HG03558 (cell line): ENCODE data around the gene CEP85L.
A peak's percentile ranks its signal among the peaks of the same experiment; 100 is the strongest.

ENCODE experiments used
- ATAC-seq: cut with Tn5 transposase; IDR thresholded peaks from one replicate; pipeline ENCODE4 v1.9.1; 2021; ENCODE audit warnings: moderate number of reproducible peaks; ENCODE audit not compliant: unreplicated experiment; ENCODE audit errors: extremely low read depth

Gene CEP85L

DNA sequence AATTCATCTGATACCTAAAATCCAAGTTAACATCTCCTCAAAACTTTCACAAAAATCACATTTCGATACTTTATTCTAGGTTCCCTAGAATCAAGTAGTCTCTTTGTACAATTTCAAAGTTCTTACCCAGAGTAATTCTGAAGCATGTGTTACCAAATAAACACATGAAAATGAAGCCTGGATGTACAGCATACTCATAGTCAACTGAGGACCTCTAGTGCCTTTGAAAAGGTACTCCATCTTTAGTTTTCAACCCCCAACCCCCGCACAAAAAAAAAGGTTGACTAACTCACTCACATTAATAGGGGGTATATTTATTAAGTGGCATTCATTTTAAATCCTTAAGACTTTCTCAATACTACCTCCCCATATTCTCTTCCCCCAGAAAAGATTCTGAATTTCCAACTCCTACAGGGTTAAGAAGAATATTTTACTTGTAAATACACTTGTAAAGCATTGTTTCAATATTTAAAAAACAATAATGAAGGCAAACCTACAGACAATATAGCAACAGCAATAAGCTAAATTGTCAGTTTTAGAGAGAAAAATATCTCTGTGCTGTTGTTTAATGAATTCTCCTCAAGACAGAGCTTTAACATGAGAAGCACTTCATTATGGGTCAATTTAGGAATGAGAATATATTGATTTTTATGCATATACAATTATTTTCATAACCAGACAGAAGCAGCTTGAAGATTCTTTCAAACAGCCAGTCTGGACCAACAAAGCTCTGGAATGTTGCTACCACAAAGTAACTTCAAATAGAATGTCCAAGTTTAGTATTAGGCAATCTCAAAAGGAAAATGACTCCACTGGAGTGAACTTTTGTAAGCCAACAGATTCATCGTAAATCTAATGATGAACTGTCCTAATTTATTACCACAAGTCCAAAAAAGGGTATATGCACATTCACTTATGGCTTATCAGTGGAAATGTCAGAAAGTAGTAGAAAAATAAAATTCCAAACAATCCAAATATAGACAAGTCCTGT, 100.0 kb downstream of the CEP85L start:
- ATAC-seq = peak; percentile 70

DNA sequence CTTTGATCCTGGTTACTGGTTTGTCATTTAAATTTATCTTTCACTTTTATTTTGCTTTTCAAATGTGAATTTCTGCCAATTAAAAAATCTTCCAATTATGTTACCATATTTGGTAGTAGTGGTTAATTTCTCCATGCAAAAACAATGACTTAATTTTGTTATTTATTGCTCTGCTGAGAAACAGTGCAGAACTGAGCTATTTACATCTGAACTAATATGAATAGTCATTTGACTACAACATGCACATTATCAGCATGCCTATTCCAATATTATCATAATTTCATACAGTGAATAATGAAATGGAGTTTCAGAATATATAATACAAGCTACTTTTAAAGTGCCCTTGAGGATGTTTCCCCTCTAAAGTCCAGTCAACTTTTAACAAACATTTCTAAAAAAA, 102.8 kb downstream of the CEP85L start:
- ATAC-seq = no peak

DNA sequence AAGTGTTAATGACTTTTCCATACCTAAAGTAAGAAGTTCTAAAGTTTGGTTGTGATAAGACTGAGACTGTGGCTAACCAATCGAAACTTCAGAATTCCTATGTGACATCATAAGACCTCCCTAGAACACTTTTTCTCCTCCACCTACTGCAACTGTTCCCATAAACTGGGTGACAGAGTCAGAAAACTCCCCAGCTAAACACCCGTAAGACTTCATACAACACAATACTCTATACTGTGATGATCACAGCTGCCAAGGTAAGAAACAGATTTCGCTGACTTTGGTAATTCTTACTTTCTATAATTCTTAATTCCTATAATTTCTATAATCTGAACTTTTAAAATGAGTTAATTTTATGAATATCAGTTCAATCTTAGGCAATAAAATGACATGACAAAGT, 103.3 kb downstream of the CEP85L start, which contains the start of gene PLN:
PLN (plus strand) TSS at position 161 of the 400 bp plus-strand sequence. CDS start 10,626 bp downstream, outside the sequence.
- no peak for ATAC-seq

DNA sequence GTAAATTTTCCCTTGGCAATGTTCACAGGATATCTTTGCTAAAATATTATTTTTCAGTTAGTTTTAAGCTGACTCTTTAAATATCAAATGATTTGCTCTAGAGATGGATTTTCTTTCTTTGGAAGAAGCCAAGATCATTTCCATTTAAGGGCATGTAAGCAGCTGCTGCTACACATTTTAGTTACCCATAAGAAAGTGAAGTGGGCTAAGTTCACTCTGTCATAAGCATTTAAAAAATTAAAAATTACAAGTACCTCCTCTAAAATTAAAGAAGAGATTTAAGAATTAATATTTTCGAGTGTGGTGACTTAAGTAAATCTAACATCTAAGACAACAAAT, 104.5 kb downstream of the CEP85L start:
- no peak for ATAC-seq

DNA sequence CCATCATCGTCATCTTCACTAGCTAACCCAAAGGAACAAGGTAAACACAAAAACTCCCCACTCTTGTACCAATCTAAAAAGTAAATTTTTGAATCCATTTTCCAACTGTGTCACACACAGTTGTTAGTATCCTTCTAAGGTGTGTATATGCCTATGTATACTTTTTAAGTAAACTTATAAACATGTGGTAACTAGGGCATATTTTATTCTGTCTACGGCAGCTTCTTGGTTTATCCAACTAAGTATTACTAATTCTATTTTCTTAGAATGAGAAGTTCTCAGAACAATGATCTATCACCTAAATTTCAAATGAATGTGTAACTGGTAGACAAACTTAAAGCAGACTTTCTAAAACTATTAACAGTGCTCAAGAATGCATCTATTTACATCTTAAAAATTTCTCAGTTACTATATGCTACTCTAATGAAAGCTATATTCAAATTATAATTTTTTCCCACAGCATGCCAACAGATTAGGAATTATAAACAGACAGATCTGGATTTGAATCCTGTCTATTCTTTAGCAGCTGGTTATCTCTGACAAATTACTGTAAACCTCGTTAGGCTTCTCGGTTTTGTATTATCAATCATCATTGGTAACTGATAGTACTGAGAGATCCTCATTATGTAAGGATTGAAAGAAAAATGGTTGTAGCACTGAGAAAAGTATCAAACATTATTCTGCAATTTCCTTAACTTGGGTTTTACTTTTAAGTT, 105.1 kb downstream of the CEP85L start:
- no peak for ATAC-seq

DNA sequence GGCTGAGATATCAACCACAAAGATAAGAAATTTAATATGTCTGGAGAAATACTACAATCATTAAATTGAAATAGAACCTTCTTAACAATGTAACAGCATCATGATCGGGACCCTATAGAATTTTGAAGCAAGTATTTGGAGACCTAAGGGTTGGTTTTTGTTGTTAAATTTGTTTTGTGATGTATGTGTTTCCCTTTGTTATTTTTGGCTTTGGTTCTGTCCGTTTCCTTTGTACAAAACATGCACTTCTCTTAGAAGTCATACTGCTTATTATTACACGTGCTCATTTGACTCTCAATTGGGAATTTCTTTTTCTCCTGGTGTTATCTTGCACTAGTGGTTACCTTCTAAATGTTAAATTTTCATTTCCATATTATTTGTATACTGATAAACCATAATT, 107.3 kb downstream of the CEP85L start:
- ATAC-seq = no peak

DNA sequence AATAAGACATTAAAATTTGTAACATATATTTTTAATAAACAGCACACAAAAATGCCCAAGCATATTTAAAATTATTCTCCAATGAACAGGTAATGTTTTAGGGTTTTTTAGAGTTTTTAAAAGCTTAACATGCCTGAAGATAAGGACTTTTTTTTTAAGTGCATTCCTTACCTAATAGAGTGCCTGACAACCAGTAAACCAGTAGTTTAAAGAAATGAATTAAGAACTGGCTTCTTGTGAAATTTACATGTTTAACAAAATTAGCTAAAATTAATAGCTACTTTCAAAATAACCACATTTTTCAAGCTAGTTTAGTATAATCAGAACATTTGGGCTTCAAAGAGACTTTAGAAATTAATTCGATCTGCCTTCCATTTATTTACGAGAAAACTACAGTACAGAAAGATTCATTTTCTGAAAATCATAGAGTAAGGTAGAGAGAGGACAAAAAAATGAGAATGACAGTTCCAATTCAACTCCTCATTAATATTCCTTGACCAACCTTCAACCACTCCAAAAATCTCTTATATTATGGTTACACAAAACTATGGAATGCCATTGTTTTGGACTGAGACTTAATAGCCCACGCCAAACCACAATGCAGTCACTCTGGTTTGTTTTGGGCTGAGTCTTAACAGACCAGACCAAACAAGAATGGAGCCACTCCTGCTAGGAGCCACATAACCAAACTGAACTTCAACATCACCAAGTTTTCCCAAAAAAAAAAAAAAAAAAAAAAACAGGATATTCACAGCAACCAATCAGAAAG, 109.0 kb downstream of the CEP85L start:
- no peak for ATAC-seq

DNA sequence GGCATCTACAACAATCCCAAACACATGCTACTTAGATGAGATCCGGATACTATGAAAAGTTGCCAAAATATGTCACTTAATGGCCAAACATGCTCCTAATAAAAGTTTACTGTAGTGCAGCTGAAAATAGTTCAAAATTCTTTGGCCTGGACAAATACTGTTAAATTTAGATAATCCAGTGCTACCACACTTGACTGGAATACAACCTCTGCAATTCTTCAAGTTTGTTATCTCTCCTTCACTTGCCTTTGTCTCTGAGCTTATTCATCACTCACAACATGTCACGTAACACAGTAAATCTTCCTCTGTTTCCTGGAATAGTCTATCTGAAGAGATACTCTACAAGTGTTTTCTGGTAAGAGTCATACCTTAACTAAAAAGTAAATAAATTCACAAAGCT, 113.8 kb downstream of the CEP85L start:
- ATAC-seq = no peak

DNA sequence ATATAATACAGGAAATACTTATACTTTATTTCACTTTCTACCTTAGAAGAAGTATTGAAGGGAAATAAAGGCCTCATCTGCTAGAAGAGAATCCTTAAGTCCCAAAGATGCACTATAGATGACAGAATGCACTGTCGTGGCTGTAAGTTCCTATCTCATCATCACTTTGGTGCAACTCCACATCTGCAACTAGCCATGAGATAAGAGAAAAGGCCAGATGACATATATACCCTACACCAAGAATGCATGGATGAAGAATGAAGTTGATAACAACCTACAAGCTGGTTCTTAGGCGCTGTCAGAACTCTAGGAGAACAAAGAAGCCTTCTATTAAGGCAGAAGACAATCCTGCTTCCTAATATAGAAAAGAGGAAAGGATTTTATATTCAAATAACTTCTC, 114.9 kb downstream of the CEP85L start:
- no peak for ATAC-seq

DNA sequence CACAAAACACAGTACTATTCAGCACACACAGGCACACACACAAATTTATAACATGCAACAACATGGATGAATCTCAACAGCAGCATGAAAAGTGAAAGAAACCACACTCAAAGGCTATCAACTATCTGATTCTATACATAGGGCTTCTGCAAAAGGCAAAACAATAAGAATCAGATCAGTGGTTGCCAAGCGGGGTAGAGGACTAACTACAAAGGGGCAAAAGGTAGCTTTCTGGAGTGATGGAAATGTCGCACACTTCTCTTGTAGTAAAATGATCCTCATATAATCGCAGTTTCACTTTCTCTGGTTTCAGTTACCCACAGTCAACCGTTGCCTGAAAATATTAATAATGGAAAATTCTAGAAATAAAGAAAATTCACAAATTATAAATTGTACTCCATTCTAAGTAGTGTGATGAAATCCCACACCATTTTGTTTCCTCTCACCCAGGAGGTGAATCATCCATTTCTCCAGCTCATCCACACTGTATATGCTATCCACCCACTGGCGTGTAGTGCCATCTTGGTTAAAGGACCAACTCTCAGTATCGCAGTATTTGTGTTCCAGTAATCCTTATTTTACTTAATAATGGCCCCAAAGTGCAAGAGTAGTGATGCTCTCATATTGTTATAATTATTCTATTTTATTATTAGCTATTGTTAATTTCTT, 116.1 kb downstream of the CEP85L start:
- ATAC-seq = no peak

DNA sequence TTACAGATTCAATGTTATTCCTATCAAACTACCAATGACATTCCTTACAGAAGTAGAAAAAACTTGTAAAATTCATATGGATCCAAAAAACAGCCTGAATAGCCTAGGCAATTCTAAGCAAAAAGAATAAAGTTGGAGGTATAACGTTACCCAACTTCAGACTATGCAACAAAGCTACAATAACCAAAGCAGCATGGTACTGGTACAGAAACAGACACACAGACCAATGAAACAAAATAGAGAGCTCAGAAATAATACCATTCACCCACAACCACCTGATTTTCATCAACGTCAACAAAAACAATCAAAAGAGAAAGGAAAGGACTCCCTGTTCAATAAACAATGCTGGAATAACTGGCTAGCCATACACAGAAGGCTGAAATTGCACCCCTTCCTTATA, 120.4 kb downstream of the CEP85L start:
- ATAC-seq = no peak

DNA sequence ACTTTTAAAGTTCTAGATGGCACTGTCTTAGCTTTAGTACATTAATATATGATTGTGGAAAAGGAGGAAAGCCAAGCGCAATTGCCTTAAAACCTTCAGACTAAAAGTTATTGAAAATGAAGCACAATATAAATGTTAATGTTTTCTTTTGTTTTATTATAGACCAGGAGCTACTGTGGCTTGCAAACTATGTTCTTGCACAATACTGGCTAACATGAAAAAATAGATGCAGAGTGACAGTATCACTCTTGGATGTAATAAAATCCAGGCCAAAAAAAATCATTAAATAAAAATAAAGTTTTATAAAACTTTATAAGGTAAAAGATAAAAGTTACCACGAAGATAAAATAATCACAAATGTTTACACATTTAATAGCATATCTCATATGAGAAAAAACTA, 121.6 kb downstream of the CEP85L start:
- ATAC-seq = no peak

DNA sequence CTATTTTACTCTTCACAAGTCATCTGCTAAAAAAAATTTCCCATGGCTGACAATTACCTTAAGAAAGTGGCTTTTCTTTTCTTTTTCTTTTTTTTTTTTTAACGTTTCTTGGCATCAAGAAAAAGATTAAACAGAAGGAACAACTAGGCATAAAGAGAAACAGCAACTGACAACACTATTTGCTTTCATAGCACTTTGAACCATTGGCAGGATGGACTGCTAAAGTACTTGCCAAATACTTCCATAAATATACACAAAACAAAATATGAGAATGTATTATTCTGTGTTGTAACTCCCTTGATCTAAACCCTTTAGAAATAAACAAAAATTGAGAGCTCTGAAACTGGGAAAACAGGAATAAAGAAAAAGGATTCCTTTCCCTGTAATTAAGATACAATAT, 123.3 kb downstream of the CEP85L start:
- ATAC-seq = no peak

DNA sequence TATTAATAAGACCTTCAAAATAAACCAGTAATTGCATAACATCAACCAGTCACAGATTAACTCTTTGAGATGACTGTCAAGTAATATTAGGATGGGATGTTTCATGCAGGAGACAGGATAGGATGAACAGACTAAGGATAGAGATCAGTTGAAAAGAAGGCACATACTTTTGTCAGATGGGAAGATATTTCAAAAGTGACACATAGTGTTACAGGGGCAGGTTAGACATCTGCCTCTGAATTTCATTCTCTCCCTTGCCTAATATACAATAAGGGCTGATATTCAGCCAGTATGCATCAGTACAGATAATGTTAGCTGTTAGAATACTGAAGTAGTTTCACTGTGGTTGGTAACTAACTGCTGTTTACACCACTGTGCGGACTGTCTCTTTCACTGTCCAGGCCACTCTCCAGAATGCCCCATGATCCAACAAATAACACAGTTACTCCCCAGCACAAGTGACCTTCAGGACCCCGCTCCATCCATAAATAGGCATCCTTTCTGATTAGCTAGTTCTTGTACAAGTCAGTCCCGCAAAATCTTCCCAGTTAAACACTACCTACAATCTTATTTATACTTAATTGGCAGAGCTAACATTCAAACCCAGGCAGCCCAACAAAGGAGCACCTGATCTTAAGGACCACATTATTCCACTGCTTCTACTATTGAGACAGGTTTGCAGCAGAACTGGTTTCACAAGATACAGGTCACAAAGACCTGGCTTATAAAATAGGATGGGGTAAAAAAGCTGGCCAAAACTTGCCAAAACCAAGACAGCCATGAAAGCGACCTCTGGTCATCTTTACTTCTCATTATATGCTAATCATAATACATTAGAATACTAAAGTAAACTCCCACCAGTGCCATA, 125.2 kb downstream of the CEP85L start:
- no peak for ATAC-seq

DNA sequence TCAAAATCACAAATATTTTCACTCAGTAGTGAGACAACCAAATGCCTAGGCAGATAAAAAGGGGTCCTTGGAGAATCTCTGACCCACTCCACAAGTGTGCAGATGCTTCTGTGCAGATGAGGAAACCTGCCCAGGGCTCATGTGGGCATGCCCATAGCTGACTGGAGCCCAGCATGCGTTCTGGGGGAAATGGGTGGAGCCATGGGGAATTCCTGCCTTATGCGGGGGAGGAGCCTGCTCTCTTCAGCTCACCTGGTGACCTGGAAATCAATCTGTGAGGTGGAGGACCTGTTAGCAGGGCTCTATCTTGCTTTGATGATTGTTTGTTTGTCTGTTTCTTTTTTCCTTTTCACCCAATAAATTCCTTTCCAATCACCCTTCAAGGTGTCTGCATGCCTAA, 126.7 kb downstream of the CEP85L start:
- no peak for ATAC-seq

DNA sequence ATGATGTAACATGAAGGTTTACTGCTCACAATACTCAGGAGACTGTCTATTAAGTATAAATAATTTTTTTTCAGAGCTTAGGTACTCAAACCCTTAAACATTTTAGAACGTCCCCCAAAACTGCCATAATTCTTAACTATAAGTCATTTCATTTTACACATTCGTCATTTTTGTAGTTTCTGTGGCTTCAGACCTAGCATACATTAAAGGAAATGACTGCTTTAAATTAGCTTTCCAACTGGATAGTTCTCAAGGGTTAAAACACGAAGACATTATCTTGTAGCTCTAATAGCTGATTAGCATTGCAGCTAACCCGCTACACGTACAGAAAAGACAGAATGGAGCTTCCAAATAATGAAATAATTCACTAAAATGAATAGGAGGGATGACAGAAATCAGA, 128.2 kb downstream of the CEP85L start:
- no peak for ATAC-seq

DNA sequence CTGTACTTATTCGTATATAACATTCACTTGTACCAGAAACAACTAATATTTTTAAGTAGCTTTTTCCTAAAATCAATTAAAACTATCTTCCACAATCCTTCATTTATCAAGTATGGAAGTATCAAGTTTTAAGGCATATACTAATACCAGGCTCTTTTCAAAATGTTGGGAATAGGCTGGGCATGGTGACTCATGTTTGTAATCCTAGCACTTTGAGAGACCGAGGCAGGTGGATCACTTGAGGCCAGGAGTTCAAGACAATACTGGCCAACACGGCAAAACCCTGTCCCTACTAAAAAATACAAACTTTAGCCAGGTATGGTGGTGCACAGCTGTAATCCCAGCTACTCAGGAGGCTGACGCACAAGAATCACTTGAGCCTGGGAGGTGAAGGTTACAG, 129.0 kb downstream of the CEP85L start:
- ATAC-seq = no peak

DNA sequence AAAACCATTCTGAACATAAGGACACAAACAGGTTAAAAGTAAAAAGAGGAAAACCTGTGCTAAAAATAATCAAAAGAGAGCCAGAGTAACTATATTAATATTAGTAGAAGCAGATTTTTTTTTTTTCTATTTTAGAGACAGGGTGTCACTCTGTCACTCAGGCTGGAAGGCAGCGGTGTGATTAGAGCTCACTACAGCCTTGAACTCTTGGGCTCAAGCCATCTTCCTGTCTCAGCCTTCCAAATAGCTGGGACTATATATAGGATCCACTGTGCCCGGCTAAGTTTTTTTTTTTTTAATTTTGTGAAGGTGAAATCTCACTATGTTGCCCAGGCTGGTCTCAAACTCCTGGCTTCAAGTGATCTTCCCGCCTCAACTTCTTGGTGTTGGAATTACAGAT, 136.7 kb downstream of the CEP85L start:
- no peak for ATAC-seq
